KMS-11 (cell line): ENCODE results near the gene TMTC1.
"Not testable (repeated sequence)": the region's sequence is repeated elsewhere in the genome, so short reads cannot be mapped to it uniquely, and the experiment has no call there.

Source experiments
- H2AFZ ChIP-seq: fragments of 200-600 bp; sonication (generic); 2 replicates; pipeline ENCODE4 v1.6.1; 2016; ENCODE audit warnings: antibody characterized with exemption, mixed run types, low read depth
- H3K27ac ChIP-seq: fragments of 200-600 bp; sonication (generic); 2 replicates; pipeline ENCODE4 v1.6.1; 2016; ENCODE audit warnings: mild to moderate bottlenecking, mixed run types
- H3K27me3 ChIP-seq: fragments of 200-600 bp; sonication (generic); 2 replicates; pipeline ENCODE4 v1.6.1; 2017; ENCODE audit warnings: mild to moderate bottlenecking, low read depth, mixed run types, moderate library complexity; ENCODE audit not compliant: insufficient read depth
- H3K36me3 ChIP-seq: fragments of 200-600 bp; sonication (generic); 2 replicates; pipeline ENCODE4 v1.6.1; 2017; ENCODE audit warnings: mild to moderate bottlenecking, mixed run types; ENCODE audit not compliant: insufficient read depth
- H3K4me1 ChIP-seq: fragments of 200-600 bp; sonication (generic); 2 replicates; pipeline ENCODE4 v1.6.1; 2016; ENCODE audit warnings: mild to moderate bottlenecking, low read depth, mixed run types; ENCODE audit not compliant: poor library complexity, severe bottlenecking
- H3K4me2 ChIP-seq: fragments of 200-600 bp; sonication (generic); 2 replicates; pipeline ENCODE4 v1.7.0; 2016; ENCODE audit warnings: mild to moderate bottlenecking, mixed run types
- H3K4me3 ChIP-seq: fragments of 200-600 bp; sonication (generic); IDR thresholded peaks from 2 replicates; pipeline ENCODE4 v1.6.1; 2017; ENCODE audit warnings: low read depth, low read length, mixed read lengths; ENCODE audit not compliant: insufficient read depth
- H3K79me2 ChIP-seq: fragments of 200-600 bp; sonication (generic); 2 replicates; pipeline ENCODE4 v1.6.1; 2016; ENCODE audit warnings: low read depth, mixed run types; ENCODE audit not compliant: insufficient read depth
- H3K9ac ChIP-seq: fragments of 200-600 bp; sonication (generic); 2 replicates; pipeline ENCODE4 v1.6.1; 2016; ENCODE audit warnings: mild to moderate bottlenecking, mixed run types
- H4K20me1 ChIP-seq: fragments of 200-600 bp; sonication (generic); 2 replicates; pipeline ENCODE4 v1.6.1; 2016; ENCODE audit warnings: mild to moderate bottlenecking, mixed run types; ENCODE audit not compliant: insufficient read depth
- TF ChIP-seq, protein P1 (sequence below): fragments of 200-600 bp; sonication (generic); conservative IDR thresholded peaks from 2 replicates; pipeline ENCODE4 v1.6.1; 2017; ENCODE audit warnings: low read depth, mild to moderate bottlenecking, antibody characterized with exemption, low read length, moderate library complexity, mixed read lengths

Gene TMTC1

GRCh38 chr12:29559198-29559597 lies 224.5 kb downstream of the TMTC1 start:
- Histone ChIP-seq H3K4me2 (no peak overlapping the region), H3K27me3 (no peaks in the 10 kb centered on the region), H2AFZ (no peak overlapping the region), H3K27ac (no peak overlapping the region), H3K9ac (no peak overlapping the region), H3K4me3 (no peak overlapping the region), H3K36me3 (no peaks in the 10 kb centered on the region), H3K4me1 (no peaks in the 10 kb centered on the region), H3K79me2 (no peaks in the 10 kb centered on the region), H4K20me1 (no peaks in the 10 kb centered on the region)
- TF ChIP-seq, protein P1, sequence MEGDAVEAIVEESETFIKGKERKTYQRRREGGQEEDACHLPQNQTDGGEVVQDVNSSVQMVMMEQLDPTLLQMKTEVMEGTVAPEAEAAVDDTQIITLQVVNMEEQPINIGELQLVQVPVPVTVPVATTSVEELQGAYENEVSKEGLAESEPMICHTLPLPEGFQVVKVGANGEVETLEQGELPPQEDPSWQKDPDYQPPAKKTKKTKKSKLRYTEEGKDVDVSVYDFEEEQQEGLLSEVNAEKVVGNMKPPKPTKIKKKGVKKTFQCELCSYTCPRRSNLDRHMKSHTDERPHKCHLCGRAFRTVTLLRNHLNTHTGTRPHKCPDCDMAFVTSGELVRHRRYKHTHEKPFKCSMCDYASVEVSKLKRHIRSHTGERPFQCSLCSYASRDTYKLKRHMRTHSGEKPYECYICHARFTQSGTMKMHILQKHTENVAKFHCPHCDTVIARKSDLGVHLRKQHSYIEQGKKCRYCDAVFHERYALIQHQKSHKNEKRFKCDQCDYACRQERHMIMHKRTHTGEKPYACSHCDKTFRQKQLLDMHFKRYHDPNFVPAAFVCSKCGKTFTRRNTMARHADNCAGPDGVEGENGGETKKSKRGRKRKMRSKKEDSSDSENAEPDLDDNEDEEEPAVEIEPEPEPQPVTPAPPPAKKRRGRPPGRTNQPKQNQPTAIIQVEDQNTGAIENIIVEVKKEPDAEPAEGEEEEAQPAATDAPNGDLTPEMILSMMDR = no peak

DNA sequence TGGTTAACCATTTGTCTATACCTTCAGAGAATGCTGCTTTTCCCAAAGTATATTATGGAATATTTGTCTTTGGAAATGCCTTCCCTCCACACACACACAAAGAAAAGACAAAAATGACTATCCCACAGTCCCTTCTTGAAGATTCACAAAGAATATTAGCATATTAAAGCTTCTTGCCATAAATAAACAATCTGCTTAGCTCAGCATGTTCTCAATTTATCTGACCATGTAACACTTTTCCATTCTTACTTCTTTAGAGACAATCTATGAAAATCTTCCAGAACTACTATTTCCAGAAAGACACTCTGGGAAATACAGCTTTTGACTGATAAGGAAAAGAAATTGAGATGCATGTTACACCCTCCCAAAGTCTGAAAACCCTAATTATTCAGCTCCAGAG lies 227.4 kb downstream of the TMTC1 start:
- TF ChIP-seq, protein P1 = no peak
- Histone ChIP-seq H3K79me2 (no peaks in the 10 kb centered on the region), H3K4me3 (no peak overlapping the region), H3K4me1 (no peaks in the 10 kb centered on the region), H3K36me3 (no peaks in the 10 kb centered on the region), H3K9ac (no peak overlapping the region), H3K27ac (no peak overlapping the region), H3K4me2 (no peak overlapping the region), H2AFZ (no peak overlapping the region), H4K20me1 (no peaks in the 10 kb centered on the region), H3K27me3 (no peaks in the 10 kb centered on the region)

- H3K4me3 ChIP-seq, H3K4me2 ChIP-seq, H3K9ac ChIP-seq, H3K4me1 ChIP-seq, H3K27ac ChIP-seq, H4K20me1 ChIP-seq, H2AFZ ChIP-seq, H3K79me2 ChIP-seq, H3K36me3 ChIP-seq, H3K27me3 ChIP-seq: not testable (repeated sequence)
Measured at GRCh38 chr12:29555451-29555850, 228.3 kb downstream of the TMTC1 start.

DNA sequence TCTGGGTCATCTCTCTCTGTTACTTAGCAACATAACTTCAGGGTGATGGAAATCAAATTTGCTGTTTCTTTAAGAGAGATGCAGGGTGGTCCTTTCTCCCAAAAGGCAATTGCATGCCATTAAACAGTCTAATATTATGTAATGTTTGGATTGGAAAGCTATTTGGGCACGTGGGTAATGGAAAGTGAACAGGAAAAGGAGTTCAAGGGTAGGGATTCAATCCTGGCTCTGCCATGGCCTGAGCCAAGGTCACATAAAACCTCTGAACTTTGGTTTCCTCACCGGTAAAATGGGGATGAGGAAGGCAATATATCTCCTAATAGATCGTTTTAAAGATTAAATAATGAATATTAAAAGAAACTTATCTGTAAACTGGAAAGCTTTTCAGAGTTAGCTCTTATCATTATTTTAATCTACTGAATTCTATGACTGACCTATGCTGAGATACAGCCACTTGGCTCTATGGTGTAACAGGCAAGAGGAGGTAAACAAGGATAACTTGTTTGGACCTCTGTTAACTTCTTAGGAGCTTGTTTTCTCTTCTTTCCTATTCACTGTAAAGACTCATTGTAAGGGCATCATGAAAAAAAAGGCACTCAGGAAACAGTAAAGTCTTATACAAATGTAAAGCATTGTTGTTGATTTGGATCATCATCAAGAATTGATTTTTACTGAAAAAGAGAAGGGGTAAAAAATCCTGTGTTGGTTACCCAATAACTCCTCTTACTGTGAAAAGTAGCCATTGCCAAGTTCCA lies 230.6 kb downstream of the TMTC1 start:
- TF ChIP-seq, protein P1 = no peak
- Histone ChIP-seq H4K20me1 (no peaks in the 10 kb centered on the region), H3K9ac (no peak overlapping the region), H3K27ac (no peak overlapping the region), H2AFZ (no peak overlapping the region), H3K4me3 (no peak overlapping the region), H3K36me3 (no peaks in the 10 kb centered on the region), H3K4me2 (no peak overlapping the region), H3K79me2 (no peaks in the 10 kb centered on the region), H3K4me1 (no peaks in the 10 kb centered on the region), H3K27me3 (no peaks in the 10 kb centered on the region)

DNA sequence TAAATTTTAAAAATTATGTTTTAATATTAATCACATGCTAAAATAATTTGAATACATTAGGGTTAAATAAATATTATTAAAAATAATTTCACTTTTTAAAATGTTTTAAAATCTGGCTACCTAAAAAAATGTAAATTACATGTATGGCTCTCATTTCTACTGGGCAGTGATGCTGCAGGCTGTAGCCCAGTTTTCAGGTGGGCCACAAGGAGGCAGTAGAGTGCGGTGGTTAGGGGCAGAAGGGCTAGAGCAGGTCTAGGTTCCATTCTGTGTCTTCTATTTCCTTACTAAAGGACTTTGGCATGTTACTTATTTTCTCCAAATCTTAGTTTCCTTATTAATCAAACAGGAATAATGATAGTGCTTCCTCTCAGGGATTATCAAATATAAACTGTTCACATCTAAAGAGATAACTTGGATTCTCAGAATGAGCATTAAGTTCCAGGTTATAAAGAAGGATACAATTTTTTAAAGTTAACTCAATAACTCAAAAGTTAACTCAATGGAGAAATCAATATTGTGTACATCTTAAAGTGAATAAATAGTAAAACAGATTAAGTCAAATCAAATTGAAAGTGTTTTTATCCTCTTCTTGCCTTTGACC lies 231.3 kb downstream of the TMTC1 start:
- no peaks in the 10 kb centered on the region for H4K20me1 ChIP-seq
- H3K36me3 ChIP-seq = no peaks in the 10 kb centered on the region
- H3K4me2 ChIP-seq = no peak overlapping the region
- no peak overlapping the region for H3K9ac ChIP-seq
- no peaks in the 10 kb centered on the region for H3K27me3 ChIP-seq
- TF ChIP-seq, protein P1 = peak; percentile 77
- H2AFZ ChIP-seq = no peak overlapping the region
- no peaks in the 10 kb centered on the region for H3K4me1 ChIP-seq
- H3K27ac ChIP-seq = no peak overlapping the region
- no peak overlapping the region for H3K4me3 ChIP-seq
- H3K79me2 ChIP-seq = no peaks in the 10 kb centered on the region
